ENCODE measurements around the gene BCO2.

DNA sequence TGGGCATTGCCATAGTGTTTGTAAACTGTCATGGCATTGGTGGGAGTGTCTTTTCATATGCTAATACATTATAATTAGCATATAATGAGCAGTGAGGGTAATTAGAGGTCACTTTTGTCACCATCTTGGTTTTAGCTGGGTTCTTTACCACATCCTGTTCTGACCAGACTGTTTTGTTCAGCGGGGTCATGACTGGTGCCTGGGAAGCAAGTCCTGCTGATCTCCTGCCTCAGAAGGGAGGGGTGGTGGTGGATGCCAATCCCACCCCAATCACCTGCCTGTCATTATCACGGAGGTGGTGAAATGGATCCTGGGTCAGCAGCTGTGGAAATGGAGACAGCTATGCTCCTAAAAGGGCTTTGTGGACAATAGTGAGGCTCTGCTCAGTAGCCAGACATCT, 42.6 kb upstream of the BCO2 start:
- no peak for TF ChIP-seq REST (IDR thresholded peaks at IDR 0.05; ENCODE audit: insufficient read depth in 1 of 2, low read depth in 2 of 2, low read length in 2 of 2)
- no peak for TF ChIP-seq POLR2AphosphoS5 (IDR thresholded peaks at IDR 0.05; ENCODE audit: low read depth, low read length)
- no peak for TF ChIP-seq SIN3A (IDR thresholded peaks at IDR 0.05; ENCODE audit: borderline replicate concordance, insufficient read depth, low read length)
- TF ChIP-seq TAF1 (IDR thresholded peaks at IDR 0.05; ENCODE audit: borderline replicate concordance, insufficient read depth, low read length), result no peak

All from PFSK-1 (cell line).